ENCODE data around the gene DMRTB1. TPM values are rescaled to one million over a fixed set of nuclear protein-coding genes. Genes with fewer than 3 reads are reported as not detected.

Gene DMRTB1
- total and polyA plus RNA-seq, 2 of the 8 experiments (the other 6 are each of a cell fraction or from before 2014, with no cell fraction given), result 0.06 to 0.35 TPM

DNA sequence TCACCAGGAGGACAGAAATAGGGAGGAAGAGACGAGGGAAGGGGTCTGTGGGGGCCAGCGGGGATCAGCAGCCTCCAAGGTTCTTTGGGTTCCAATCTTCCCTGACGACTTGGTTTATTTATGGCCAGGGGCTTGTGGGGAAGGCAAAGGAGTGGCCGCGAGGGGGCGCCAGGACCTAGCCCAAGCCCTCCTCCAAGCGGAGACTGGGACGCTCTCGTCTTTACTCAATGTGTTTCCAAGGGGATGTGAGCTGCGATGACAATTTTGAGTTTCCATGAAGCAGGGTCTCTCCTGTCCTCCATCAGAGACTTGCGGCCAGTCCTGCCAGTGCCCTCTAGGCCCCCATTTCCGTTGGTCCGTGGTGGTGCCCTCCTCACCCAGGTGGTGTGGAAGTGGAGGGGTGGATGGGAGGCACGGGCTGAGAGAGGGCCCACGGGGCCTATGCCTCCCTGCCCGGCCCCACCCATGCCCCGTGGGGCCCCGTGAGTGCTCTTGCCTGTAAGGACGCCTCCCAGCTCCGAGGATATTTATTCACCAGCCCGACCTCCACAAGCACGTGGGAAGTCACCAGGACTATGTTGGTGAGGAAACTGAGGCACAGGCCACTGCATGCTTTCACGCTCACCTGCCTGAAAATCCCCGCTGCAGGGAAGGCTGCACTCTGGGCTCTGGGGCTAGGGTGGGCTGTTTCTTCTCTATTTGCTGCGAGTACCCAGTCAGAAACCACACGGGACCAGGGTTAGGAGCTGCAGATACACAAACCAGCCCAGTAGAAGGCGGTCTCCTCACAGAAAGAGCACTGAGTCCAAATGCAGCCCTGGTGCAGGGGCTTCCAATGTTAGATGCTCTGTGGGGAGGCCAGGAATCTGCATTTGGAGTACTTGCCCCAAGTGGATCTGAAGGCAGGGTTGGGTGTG lies 26.5 kb downstream of the DMRTB1 start (continued):
- TF ChIP-seq MAFK (IDR thresholded peaks at IDR 0.05; ENCODE audit: low read depth, low read length) (no peak), POLR2AphosphoS5 (IDR thresholded peaks at IDR 0.05; ENCODE audit: low read depth, low read length) (no peak)
